MM.1S (cell line): ENCODE measurements around the gene TMEM72.

Experiments
- DNase-seq: peaks from one replicate; pipeline ENCODE4 v3.0.0-alpha.2; 2015
- H2AFZ ChIP-seq: fragments of 300-600 bp; sonication (generic); 2 replicates; pipeline ENCODE4 v1.6.0; 2016; ENCODE audit warnings: antibody characterized with exemption, low read length
- H3F3A ChIP-seq: fragments of 300-600 bp; sonication (generic); 2 replicates; pipeline ENCODE4 v1.6.1; 2016; ENCODE audit warnings: mild to moderate bottlenecking, antibody characterized with exemption, low read length, moderate library complexity, mixed read lengths; ENCODE audit not compliant: insufficient read depth
- H3K27ac ChIP-seq: fragments of 300-600 bp; sonication (generic); 2 replicates; pipeline ENCODE4 v1.5.1; 2016; ENCODE audit warnings: mild to moderate bottlenecking, low read length
- H3K27me3 ChIP-seq: fragments of 300-600 bp; sonication (generic); replicated peaks from 2 replicates; pipeline ENCODE4 v1.6.0; 2016; ENCODE audit warnings: low read length; ENCODE audit not compliant: insufficient read depth
- H3K36me3 ChIP-seq: fragments of 300-600 bp; sonication (generic); replicated peaks from 2 replicates; pipeline ENCODE4 v1.6.1; 2016; ENCODE audit warnings: mild to moderate bottlenecking, low read length, mixed read lengths; ENCODE audit not compliant: insufficient read depth
- H3K4me1 ChIP-seq: fragments of 300-600 bp; sonication (generic); 2 replicates; pipeline ENCODE4 v1.6.1; 2016; ENCODE audit warnings: low read length, mixed read lengths
- H3K4me2 ChIP-seq: fragments of 300-600 bp; sonication (generic); 2 replicates; pipeline ENCODE4 v1.6.0; 2016; ENCODE audit warnings: low read depth, low read length
- H3K4me3 ChIP-seq: fragments of 300-600 bp; sonication (generic); 2 replicates; pipeline ENCODE4 v1.5.1; 2016; ENCODE audit warnings: low read length, mixed read lengths
- H3K79me2 ChIP-seq: fragments of 300-600 bp; sonication (generic); 2 replicates; pipeline ENCODE4 v1.6.1; 2016; ENCODE audit warnings: mixed run types, low read length, mixed read lengths
- H3K9ac ChIP-seq: fragments of 300-600 bp; sonication (generic); 2 replicates; pipeline ENCODE4 v1.6.1; 2016; ENCODE audit warnings: low read length, mixed read lengths
- H3K9me2 ChIP-seq: fragments of 300-600 bp; sonication (generic); replicated peaks from 2 replicates; pipeline ENCODE4 v1.6.1; 2016; ENCODE audit warnings: mild to moderate bottlenecking, low read length, mixed read lengths; ENCODE audit not compliant: insufficient read depth
- H3K9me3 ChIP-seq: fragments of 300-600 bp; sonication (generic); replicated peaks from 2 replicates; pipeline ENCODE4 v1.6.1; 2016; ENCODE audit warnings: mild to moderate bottlenecking, low read length, mixed read lengths; ENCODE audit not compliant: insufficient read depth
- H4K20me1 ChIP-seq: fragments of 300-600 bp; sonication (generic); 2 replicates; pipeline ENCODE4 v1.6.1; 2016; ENCODE audit warnings: mild to moderate bottlenecking, low read length, moderate library complexity, mixed read lengths; ENCODE audit not compliant: insufficient read depth
- CTCF ChIP-seq: fragments of 300-600 bp; sonication (generic); IDR thresholded peaks from 2 replicates; pipeline ENCODE4 v1.5.1; 2016; ENCODE audit warnings: antibody characterized with exemption, low read length, mixed read lengths
- EZH2 ChIP-seq: fragments of 300-600 bp; sonication (generic); optimal IDR thresholded peaks from 2 replicates; pipeline ENCODE3; 2017; ENCODE audit warnings: low read depth, mild to moderate bottlenecking, antibody characterized with exemption, low read length, mixed read lengths
- EZH2phosphoT487 ChIP-seq: fragments of 300-600 bp; sonication (generic); IDR thresholded peaks from 2 replicates; pipeline ENCODE4 v1.6.1; 2018; ENCODE audit warnings: antibody characterized with exemption, low read length

TMEM72 gene

GRCh38 chr10:44982496-44982895 is 71.4 kb downstream of the TMEM72 start:
- no peaks in the 10 kb centered on the region for H3K27me3 ChIP-seq
- peaks cover 4% of the 10 kb centered on the region; the same call in 1 of the 2 replicates for H3K36me3 ChIP-seq
- peaks cover 24% of the 10 kb centered on the region for H3K4me1 ChIP-seq
- H3K9ac ChIP-seq, result no peak overlapping the region
- no peaks in the 10 kb centered on the region for H3K9me3 ChIP-seq
- no peaks in the 10 kb centered on the region for H3K9me2 ChIP-seq
- H3K27ac ChIP-seq, result no peak overlapping the region
- no peak overlapping the region for H3K4me2 ChIP-seq
- no peak for DNase-seq
- TF ChIP-seq EZH2, result no peak
- no peak for TF ChIP-seq EZH2phosphoT487
- TF ChIP-seq CTCF, result no peak
- no peaks in the 10 kb centered on the region for H3F3A ChIP-seq
- peaks cover 44% of the 10 kb centered on the region for H3K79me2 ChIP-seq
- H2AFZ ChIP-seq, result no peak overlapping the region
- H3K4me3 ChIP-seq, result no peak overlapping the region
- H4K20me1 ChIP-seq, result no peaks in the 10 kb centered on the region

- Histone ChIP-seq H3K9me2 (no peaks in the 10 kb centered on the region), H3F3A (no peaks in the 10 kb centered on the region), H3K27ac (no peak overlapping the region), H3K4me3 (no peak overlapping the region), H3K27me3 (no peaks in the 10 kb centered on the region), H3K79me2 (peaks cover 37% of the 10 kb centered on the region), H3K36me3 (peaks cover 4% of the 10 kb centered on the region; the same call in 1 of the 2 replicates), H4K20me1 (no peaks in the 10 kb centered on the region), H2AFZ (no peak overlapping the region), H3K4me1 (peaks cover 19% of the 10 kb centered on the region), H3K9ac (no peak overlapping the region), H3K9me3 (no peaks in the 10 kb centered on the region), H3K4me2 (no peak overlapping the region)
- TF ChIP-seq CTCF, result no peak
- TF ChIP-seq EZH2phosphoT487, result no peak
- no peak for TF ChIP-seq EZH2
- DNase-seq, result no peak
Observed at GRCh38 chr10:44983066-44983894, 72.1 kb downstream of the TMEM72 start.

GRCh38 chr10:44983895-44984278 is 72.8 kb downstream of the TMEM72 start:
- Histone ChIP-seq H3F3A (no peaks in the 10 kb centered on the region), H3K27ac (no peak overlapping the region), H3K4me1 (peaks cover 18% of the 10 kb centered on the region), H3K4me2 (no peak overlapping the region), H3K9me2 (no peaks in the 10 kb centered on the region), H3K9ac (no peak overlapping the region), H3K36me3 (peaks cover 4% of the 10 kb centered on the region; the same call in 1 of the 2 replicates), H3K4me3 (no peak overlapping the region), H3K79me2 (peaks cover 32% of the 10 kb centered on the region), H3K9me3 (no peaks in the 10 kb centered on the region), H3K27me3 (no peaks in the 10 kb centered on the region), H2AFZ (no peak overlapping the region), H4K20me1 (no peaks in the 10 kb centered on the region)
- TF ChIP-seq EZH2, result no peak
- no peak for TF ChIP-seq CTCF
- TF ChIP-seq EZH2phosphoT487, result no peak
- no peak for DNase-seq
